ELR (cell line): ENCODE data around the gene LIG1.
"Not testable (repeated sequence)": the region's sequence is repeated elsewhere in the genome, so short reads cannot be mapped to it uniquely, and the experiment has no call there.

Experiments
- DNase-seq: peaks from one replicate; pipeline ENCODE4 v3.0.0-alpha.2; 2015; ENCODE audit warnings: low read depth

LIG1 gene

GRCh38 chr19:48121066-48121465 lies 49.1 kb downstream of the LIG1 start:
- no peak for DNase-seq

- peak; percentile 61 for DNase-seq
Measured at GRCh38 chr19:48120505-48120904, 49.6 kb downstream of the LIG1 start.

GRCh38 chr19:48118131-48118517 lies 52.0 kb downstream of the LIG1 start:
- no peak for DNase-seq

GRCh38 chr19:48117515-48118130 lies 52.5 kb downstream of the LIG1 start:
- no peak for DNase-seq

GRCh38 chr19:48113190-48113917 lies 56.8 kb downstream of the LIG1 start:
- DNase-seq, result no peak

GRCh38 chr19:48111280-48111679 lies 58.9 kb downstream of the LIG1 start:
- no peak for DNase-seq

GRCh38 chr19:48110350-48110966 lies 59.7 kb downstream of the LIG1 start, which contains the start of gene PLA2G4C:
TSS of gene PLA2G4C (minus strand) at chr19:48110817. CDS start at chr19:48106529, 4,288 bp downstream.
- peak; percentile 91 for DNase-seq

- no peak for DNase-seq
Measured at GRCh38 chr19:48108997-48109782, 61.0 kb downstream of the LIG1 start.

- DNase-seq, result no peak
Measured at GRCh38 chr19:48103922-48104321, 66.2 kb downstream of the LIG1 start.

- peak; percentile 71 for DNase-seq
Measured at GRCh38 chr19:48102870-48103751, 67.0 kb downstream of the LIG1 start.

GRCh38 chr19:48095612-48096175 lies 74.5 kb downstream of the LIG1 start:
- DNase-seq, result peak; percentile 32

GRCh38 chr19:48094855-48095203 lies 75.3 kb downstream of the LIG1 start:
- DNase-seq, result no peak

- no peak for DNase-seq
Measured at GRCh38 chr19:48094129-48094854, 75.9 kb downstream of the LIG1 start.

- peak; percentile 95 for DNase-seq
Measured at GRCh38 chr19:48091111-48091718, 78.9 kb downstream of the LIG1 start.

GRCh38 chr19:48090281-48090802 lies 79.8 kb downstream of the LIG1 start:
- no peak for DNase-seq

- DNase-seq, result not testable (repeated sequence)
Measured at GRCh38 chr19:48088991-48089390, 81.2 kb downstream of the LIG1 start.

GRCh38 chr19:48085904-48086864 lies 84.0 kb downstream of the LIG1 start:
- DNase-seq, result no peak

- no peak for DNase-seq
Measured at GRCh38 chr19:48085076-48085475, 85.1 kb downstream of the LIG1 start.

GRCh38 chr19:48081106-48081505 lies 89.0 kb downstream of the LIG1 start:
- peak; percentile 27 for DNase-seq
